Right renal cortex interstitium (tissue), 3 donors: ENCODE data around the gene ZMIZ1. TPM values are rescaled to one million over a fixed set of nuclear protein-coding genes. Genes with fewer than 3 reads are reported as not detected.

Experiments
- DNase-seq, 3 donors: peaks; one replicate each; pipeline ENCODE4 v3.0.0-alpha.2; 2013; ENCODE audit warnings: low read depth in 3 of 3, low spot score in 2 of 3
- polyA plus RNA-seq, 3 donors: library from polyadenylated mRNA; unstranded; fragments of 120-200 nt; gene quantifications; one replicate each; pipeline ENCODE4 v1.2.1, GENCODE V29; 2013; ENCODE audit not compliant: insufficient read length in 3 of 3

ZMIZ1 gene
- polyA plus RNA-seq, 3 donors: 59.3 to 61.1 (median 61.0) TPM

DNA sequence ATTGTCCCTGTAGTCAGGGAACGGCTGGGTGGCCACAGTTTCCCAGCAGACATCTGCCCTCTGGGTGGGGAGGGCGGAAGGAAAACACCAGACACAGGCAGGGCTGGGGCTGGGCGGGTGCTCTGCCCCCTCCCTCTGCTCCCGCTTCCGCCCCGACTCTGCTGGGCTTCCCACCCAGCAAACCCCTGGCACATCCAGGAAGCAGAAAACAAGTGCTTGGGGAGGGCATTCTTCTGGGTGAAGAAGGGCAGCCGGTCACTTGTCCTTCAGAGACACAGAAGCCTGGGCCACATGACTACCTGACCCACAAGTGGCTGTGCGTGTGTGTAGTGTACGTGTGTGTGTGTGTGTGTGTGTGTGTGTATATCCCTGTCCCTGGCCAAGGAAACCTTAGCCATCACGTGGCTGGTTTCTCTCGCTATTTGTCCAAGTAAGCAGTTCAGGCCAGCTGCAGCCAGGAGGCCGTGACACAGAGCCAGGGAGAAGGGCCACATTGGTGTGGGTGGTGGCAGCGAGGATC, 77.9 kb downstream of the ZMIZ1 start:
- no peak for DNase-seq

- DNase-seq: no peak
Observed at GRCh38 chr10:79147306-79147705, 78.5 kb downstream of the ZMIZ1 start.

- no peak for DNase-seq
Observed at GRCh38 chr10:79147796-79148451, 79.2 kb downstream of the ZMIZ1 start.

GRCh38 chr10:79148452-79149344, 79.9 kb downstream of the ZMIZ1 start:
- no peak for DNase-seq

- no peak for DNase-seq
Observed at GRCh38 chr10:79149345-79149661, 80.5 kb downstream of the ZMIZ1 start.

DNA sequence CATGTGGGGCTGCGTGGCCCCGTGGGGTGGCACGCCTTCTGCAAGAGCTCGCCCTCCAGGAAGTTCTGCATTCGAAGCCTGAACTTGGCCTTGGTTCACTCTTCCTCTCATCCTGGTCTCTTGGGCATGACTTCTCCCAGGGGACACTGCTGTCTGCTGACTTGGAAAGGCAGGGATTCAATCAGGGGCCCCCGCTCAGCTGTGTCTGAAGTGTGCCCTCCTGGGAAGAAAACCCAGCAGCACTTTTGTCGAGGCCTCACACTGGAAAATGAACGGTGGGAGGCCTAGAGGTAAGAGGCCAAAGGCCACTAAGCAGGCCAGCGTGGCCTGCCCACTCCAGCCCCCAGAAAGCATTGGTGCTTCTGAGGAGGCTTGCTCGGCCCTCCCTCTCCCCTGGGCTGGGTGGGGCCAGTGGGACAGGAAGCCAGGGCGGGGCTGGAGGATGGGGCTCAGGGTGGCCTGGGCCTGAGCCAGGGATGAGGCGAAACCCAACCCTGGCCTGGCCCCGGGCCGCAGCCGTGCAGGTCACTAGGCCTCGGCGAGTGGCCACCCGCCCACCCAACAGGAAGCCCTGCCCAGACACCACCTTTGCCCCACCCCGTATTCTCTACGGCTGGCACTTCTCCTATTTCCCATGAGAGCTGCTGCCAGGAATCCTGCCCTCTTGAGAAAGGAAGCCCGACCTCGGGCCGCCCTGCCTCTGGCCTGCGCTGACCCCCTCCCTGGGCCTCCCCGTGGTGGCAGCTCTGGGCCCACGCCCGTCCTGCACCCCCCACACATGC, 81.1 kb downstream of the ZMIZ1 start:
- DNase-seq: no peak

GRCh38 chr10:79150444-79150754, 81.6 kb downstream of the ZMIZ1 start:
- DNase-seq: no peak

GRCh38 chr10:79152423-79152817, 83.7 kb downstream of the ZMIZ1 start:
- no peak for DNase-seq

- no peak for DNase-seq
Observed at GRCh38 chr10:79153745-79154144, 85.0 kb downstream of the ZMIZ1 start.

GRCh38 chr10:79155301-79156081, 86.7 kb downstream of the ZMIZ1 start:
- DNase-seq: no peak

DNA sequence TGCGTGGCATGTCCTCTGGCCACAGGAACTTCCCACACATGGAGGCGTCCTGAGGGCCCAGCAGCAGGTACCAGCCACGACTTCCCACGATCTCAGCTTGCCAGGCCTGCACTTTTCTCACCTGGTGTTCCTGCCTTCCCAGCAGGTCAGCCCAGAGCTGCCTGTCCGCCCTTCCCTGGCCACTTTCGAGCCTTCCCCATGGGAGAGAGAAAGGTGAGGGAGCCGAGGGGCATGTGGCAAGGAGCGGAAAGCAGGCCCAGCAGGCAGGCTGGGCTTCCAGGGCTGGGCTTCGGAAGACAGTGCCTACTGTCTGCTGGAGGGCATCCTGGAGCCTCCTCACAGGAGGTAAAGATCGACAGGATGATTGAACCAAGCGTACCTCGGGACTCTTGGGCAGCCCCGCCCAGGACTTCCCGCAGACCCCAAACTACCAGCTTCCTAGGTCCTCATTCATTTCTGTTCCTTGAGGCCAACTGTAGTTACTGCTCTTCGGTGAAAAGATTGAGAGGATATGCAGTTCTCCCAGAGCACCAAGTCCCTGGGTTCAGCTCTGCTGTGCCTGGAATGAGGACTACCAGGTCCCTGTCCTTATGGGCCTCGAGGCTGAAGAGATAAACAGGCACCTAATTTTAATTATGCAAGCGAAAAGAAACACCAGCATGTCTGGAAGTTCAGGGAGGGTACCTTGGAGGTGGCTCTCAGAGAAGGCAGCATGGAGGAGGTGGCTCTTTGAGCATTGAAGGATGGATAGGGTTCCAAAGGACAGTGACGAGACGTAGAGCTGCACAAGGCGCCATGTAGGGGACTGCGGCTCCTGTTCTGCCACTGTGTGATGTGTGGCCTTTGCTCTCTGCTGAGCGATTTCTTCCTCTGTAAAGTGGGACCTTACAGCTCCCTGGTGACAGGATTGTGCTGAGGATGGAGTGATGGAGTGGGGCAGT, 87.8 kb downstream of the ZMIZ1 start:
- DNase-seq: no peak

GRCh38 chr10:79158004-79158340, 89.2 kb downstream of the ZMIZ1 start:
- DNase-seq: no peak

DNA sequence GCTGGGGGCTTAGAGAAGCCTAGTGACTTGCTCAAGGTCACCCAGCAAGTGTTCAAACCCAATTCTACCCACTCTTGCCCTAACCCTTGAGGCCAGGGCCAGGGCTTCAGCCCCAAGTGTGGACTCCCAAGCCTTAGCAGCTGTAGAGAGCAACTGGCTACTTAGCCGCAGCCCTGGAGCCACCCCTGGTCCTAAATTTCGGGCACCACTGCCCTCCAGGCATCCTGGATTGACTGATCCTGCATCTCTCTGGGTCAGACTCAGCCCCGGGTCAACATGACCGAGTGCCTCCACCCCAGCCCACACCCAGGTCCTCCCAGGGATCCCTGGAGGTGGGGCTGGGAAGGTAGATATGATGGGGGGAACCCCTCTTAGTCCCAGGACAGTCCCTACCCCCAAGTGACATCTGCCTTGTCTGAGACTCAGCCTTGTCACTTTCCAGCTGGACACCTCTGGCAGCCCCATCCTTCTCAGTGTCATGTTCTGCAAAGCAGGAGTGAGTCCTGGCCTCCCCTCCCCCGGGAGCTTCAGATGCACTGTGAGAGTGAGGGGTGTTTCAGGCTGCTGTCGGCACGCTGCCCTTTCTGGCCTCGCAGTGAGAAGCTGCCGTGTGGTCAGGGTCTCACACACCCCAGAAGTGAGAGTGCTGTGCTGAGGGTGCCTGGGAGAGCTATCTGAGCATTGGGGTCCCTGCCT, 89.8 kb downstream of the ZMIZ1 start:
- DNase-seq: no peak

- no peak for DNase-seq
Observed at GRCh38 chr10:79159141-79159651, 90.4 kb downstream of the ZMIZ1 start.

- DNase-seq: no peak
Observed at GRCh38 chr10:79159785-79160184, 91.0 kb downstream of the ZMIZ1 start.

DNA sequence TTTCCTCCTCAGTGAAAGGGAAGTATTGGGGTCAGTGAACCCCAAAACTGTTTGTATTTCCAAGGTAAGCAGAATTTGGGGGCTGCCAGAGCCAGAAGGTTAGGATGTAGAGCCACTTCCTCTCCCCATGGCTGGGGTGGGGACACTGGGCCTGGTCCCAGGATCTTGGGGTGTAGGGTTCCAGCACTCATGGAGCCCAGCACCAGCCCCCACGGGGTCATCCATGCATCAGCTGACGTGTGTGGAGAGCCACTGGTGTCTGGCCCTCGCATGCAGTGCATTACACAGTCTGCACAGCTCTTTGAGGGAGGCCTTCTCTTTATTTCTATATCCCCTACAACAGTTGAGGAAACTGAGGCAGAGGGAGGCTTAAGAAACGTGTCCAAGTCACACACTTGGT, 91.4 kb downstream of the ZMIZ1 start:
- DNase-seq: no peak

- no peak for DNase-seq
Observed at GRCh38 chr10:79161557-79161956, 92.8 kb downstream of the ZMIZ1 start.

GRCh38 chr10:79162022-79162421, 93.3 kb downstream of the ZMIZ1 start:
- no peak for DNase-seq
